GM12878 (cell line): ENCODE results near the gene GAS2L2. TPM values are rescaled to one million over a fixed set of nuclear protein-coding genes. Genes with fewer than 3 reads are reported as not detected.

Experiments
- ATAC-seq: fragments of 200-7000 bp; cut with Tn5 transposase; 3 replicates; pipeline ENCODE4 v1.9.1; 2020; ENCODE audit warnings: mild to moderate bottlenecking, moderate library complexity
- BruUV-seq: library from RNA; stranded (reverse); fragments of 400-500 nt; replicated peaks from 2 replicates; lab custom pipeline; 2021; lab: Mats Ljungman, UMichigan
- CTCF ChIA-PET: fragments of 300-600 bp; sonication (Branson Sonifier 250); formaldehyde crosslinking; extraction: SDS; loops from one replicate; lab custom pipeline; 2021; ENCODE audit warnings: inconsistent platforms; lab: Yijun Ruan, JAX
- POLR2A ChIA-PET: fragments of 350-600 bp; formaldehyde crosslinking; extraction: SDS; loops from one replicate; lab custom pipeline; 2021; ENCODE audit warnings: inconsistent platforms; lab: Charles Lee
- RAD21 ChIA-PET: fragments of 300-600 bp; sonication (Branson Sonifier 250); formaldehyde crosslinking; loops from one replicate; lab custom pipeline; 2023; ENCODE audit warnings: antibody characterized with exemption; ENCODE audit not compliant: unreplicated experiment; lab: Charles Lee
- SMC1A ChIA-PET: fragments of 300-600 bp; sonication (Branson Sonifier 250); formaldehyde crosslinking; loops from one replicate; lab custom pipeline; 2023; ENCODE audit not compliant: unreplicated experiment, uncharacterized antibody; lab: Charles Lee
- DNase-seq: peaks from one replicate; pipeline ENCODE4 v3.0.0-alpha.2; 2011; ENCODE audit warnings: low read depth, low spot score
- FAIRE-seq: peaks from 3 replicates; lab custom pipeline; 2011; peaks lifted over from hg19 to GRCh38; lab: Jason Lieb, UNC
- H2AFZ ChIP-seq: 2 replicates; pipeline ENCODE4 v1.6.0; 2011; ENCODE audit warnings: low read depth, low read length, control low read depth; ENCODE audit not compliant: control insufficient read depth
- H3K27ac ChIP-seq: 2 replicates; pipeline ENCODE4 v1.5.1; 2011; ENCODE audit warnings: control low read depth; ENCODE audit not compliant: control insufficient read depth, insufficient read depth
- H3K27me3 ChIP-seq, 2 experiments: replicated peaks in 1 of 2; 2 replicates each; pipeline versions ENCODE4 v1.6.0 to v1.6.1; 2011; ENCODE audit warnings: low read length in 1 of 2; ENCODE audit not compliant: control insufficient read depth in 2 of 2, insufficient read depth in 2 of 2
- H3K36me3 ChIP-seq, 2 experiments: 2 replicates each; pipeline ENCODE4 v1.5.1; 2011; ENCODE audit warnings: low read length in 1 of 2; ENCODE audit not compliant: control insufficient read depth in 2 of 2, insufficient read depth in 2 of 2
- H3K4me1 ChIP-seq: 2 replicates; pipeline ENCODE4 v1.6.1; 2011; ENCODE audit warnings: mild to moderate bottlenecking, low read length, moderate library complexity, mixed read lengths; ENCODE audit not compliant: control insufficient read depth, insufficient read depth
- H3K4me2 ChIP-seq: 2 replicates; pipeline ENCODE4 v1.6.0; 2011; ENCODE audit warnings: control low read depth; ENCODE audit not compliant: control insufficient read depth, insufficient read depth
- H3K4me3 ChIP-seq: fragments of 200-600 bp; sonication (generic); 2 replicates; pipeline ENCODE4 v1.5.1; 2016
- H3K79me2 ChIP-seq: 2 replicates; pipeline ENCODE4 v1.6.0; 2011; ENCODE audit warnings: low read length; ENCODE audit not compliant: control insufficient read depth, insufficient read depth
- H3K9ac ChIP-seq: 2 replicates; pipeline ENCODE4 v1.8.0; 2011; ENCODE audit warnings: low read length, control low read depth, mixed read lengths; ENCODE audit not compliant: control insufficient read depth, insufficient read depth
- H3K9me3 ChIP-seq: replicated peaks from 3 replicates; pipeline ENCODE4 v1.5.1; 2011; ENCODE audit warnings: mild to moderate bottlenecking, low read length; ENCODE audit not compliant: control insufficient read depth, insufficient read depth
- H4K20me1 ChIP-seq: 2 replicates; pipeline ENCODE4 v1.6.0; 2011; ENCODE audit not compliant: control insufficient read depth, insufficient read depth
- FOXM1 ChIP-seq: IDR thresholded peaks from 2 replicates; pipeline ENCODE4 v1.6.1; 2012; ENCODE audit warnings: low read depth, mild to moderate bottlenecking, inconsistent platforms, low read length, moderate library complexity
- GABPA ChIP-seq: IDR thresholded peaks from 2 replicates; pipeline ENCODE4 v1.6.1; 2014; ENCODE audit warnings: antibody characterized with exemption, low read depth, mild to moderate bottlenecking, inconsistent platforms
- JUND ChIP-seq: IDR thresholded peaks from 2 replicates; pipeline ENCODE4 v1.6.1; 2012; ENCODE audit warnings: low read depth, mild to moderate bottlenecking, low read length, improper control_type of control experiment, moderate library complexity
- POLR2AphosphoS5 ChIP-seq: IDR thresholded peaks from 2 replicates; pipeline ENCODE4 v1.6.1; 2011; ENCODE audit warnings: mild to moderate bottlenecking, low read length, inconsistent platforms
- PRDM15 ChIP-seq: fragments of 450-650 bp; formaldehyde crosslinking; IDR thresholded peaks from 2 replicates; pipeline ENCODE4 v1.4.0; 2020; ENCODE audit warnings: mild to moderate bottlenecking, moderate library complexity
- TBL1XR1 ChIP-seq: IDR thresholded peaks from 2 replicates; pipeline ENCODE4 v1.6.1; 2012; ENCODE audit warnings: low read depth, low read length, improper control_type of control experiment
- ZBTB11 ChIP-seq: fragments of 450-650 bp; formaldehyde crosslinking; IDR thresholded peaks from 2 replicates; pipeline ENCODE4 v1.5.0; 2022; ENCODE audit warnings: mild to moderate bottlenecking, missing genetic modification characterization
- ZNF274 ChIP-seq: IDR thresholded peaks from one replicate; pipeline ENCODE4 v1.8.0; 2011; ENCODE audit not compliant: insufficient read length, insufficient read depth
- ZNF384 ChIP-seq: IDR thresholded peaks from 2 replicates; pipeline ENCODE4 v1.6.1; 2012; ENCODE audit warnings: low read depth, mild to moderate bottlenecking, low read length, improper control_type of control experiment, borderline replicate concordance
- WGBS: methylation state at CpG from one replicate; pipeline ENCODE4 v1.1.6; 2016; ENCODE audit warnings: low lambda C conversion rate; ENCODE audit not compliant: insufficient replicate concordance, insufficient coverage; ENCODE audit errors: missing lambda C conversion rate; 5-methylcytosine and 5-hydroxymethylcytosine counted together
- in situ Hi-C: fragments of 300-500 bp; cut with MboI; formaldehyde crosslinking; loops from 9 replicates; pipeline ENCODE4 v1.14.3; 2018; ENCODE audit warnings: mixed read lengths
- intact Hi-C: fragments of 100-400 bp; cut with micrococcal nuclease; formaldehyde crosslinking; loops from one replicate; pipeline ENCODE4 v1.14.2; 2022; ENCODE audit not compliant: unreplicated experiment
- polyA plus RNA-seq, 11 experiments: library from polyadenylated mRNA; depleted of rRNA in 4 of 11; unstranded in 6 of 11; stranded (reverse) in 5 of 11; fragments of >200 nt; fragmentation: Nextera tagmentation in 4 of 11; fragmentation: Illumina TruSeq in 1 of 11; extraction: Ambion mirVana in 4 of 11; extraction: Trizol in 1 of 11; gene quantifications; 1 replicate in 1 of 11; 2 replicates in 10 of 11; pipeline versions ENCODE4 v1.2.1 to v1.2.3, GENCODE V29; 2011 to 2016; ENCODE audit warnings: inconsistent platforms in 2 of 11, missing spikeins in 2 of 11, low read depth in 1 of 11
- total RNA-seq, 4 experiments: library from RNA; depleted of rRNA in 3 of 4; stranded (reverse); fragments of >200 nt in 3 of 4; fragmentation: Illumina TruSeq in 1 of 4; extraction: Trizol in 1 of 4; gene quantifications; 2 replicates each; pipeline versions ENCODE4 v1.2.1 to v1.2.3, GENCODE V29; 2013 to 2021

GAS2L2 gene
- total and polyA plus RNA-seq, 10 of the 15 experiments (the other 5 are each of a cell fraction or from before 2014, with no cell fraction given) = 0.01 TPM; not detected in 9

- Histone ChIP-seq H3K9me3 (no peaks in the 10 kb centered on the region), H3K9ac (no peak overlapping the region), H3K79me2 (no peaks in the 10 kb centered on the region), H3K4me1 (no peaks in the 10 kb centered on the region), H3K36me3 (peaks cover 3 to 37% of the 10 kb centered on the region in 2 experiments), H3K27me3 (no peaks in the 10 kb centered on the region), H3K4me3 (no peak overlapping the region), H3K27ac (no peak overlapping the region), H3K4me2 (no peak overlapping the region), H4K20me1 (no peaks in the 10 kb centered on the region), H2AFZ (no peak overlapping the region)
- POLR2A ChIA-PET = no interaction called here
- ATAC-seq (no peak), FAIRE-seq (no peak), DNase-seq (no peak)
- RAD21 ChIA-PET = no interaction called here
- 93% methylated on average over 2 of the region's 2 CpGs for WGBS
- TF ChIP-seq GABPA = no peak
- CTCF ChIA-PET = interaction anchor here (0.7 kb wide), 1 partner anchor 102 kb away, joined by 3 read pairs; no protein-coding TSS in a partner anchor
- in situ Hi-C loops (no loop called here), intact Hi-C loops (no loop called here)
- SMC1A ChIA-PET = interaction anchor here (1.0 kb wide), 1 partner anchor 101 kb away, joined by 3 read pairs; no protein-coding TSS in a partner anchor
- BruUV-seq = no TSS peak
Observed at GRCh38 chr17:35714988-35715387, 38.1 kb downstream of the GAS2L2 start.

GRCh38 chr17:35713069-35713728 lies 39.8 kb downstream of the GAS2L2 start:
- no peaks in the 10 kb centered on the region for H4K20me1 ChIP-seq
- ATAC-seq (no peak), FAIRE-seq (no peak), DNase-seq (no peak)
- H3K79me2 ChIP-seq = no peaks in the 10 kb centered on the region
- in situ Hi-C loops = no loop called here
- H3K9ac ChIP-seq = no peak overlapping the region
- H3K27ac ChIP-seq = no peak overlapping the region
- RAD21 ChIA-PET = interaction anchor here (1.0 kb wide), 1 partner anchor 13 kb away, joined by 3 read pairs; no protein-coding TSS in a partner anchor
- intact Hi-C loops = no loop called here
- CTCF ChIA-PET = no interaction called here
- peaks cover 4 to 35% of the 10 kb centered on the region in 2 experiments for H3K36me3 ChIP-seq
- WGBS = 71% methylated on average over 7 of the region's 7 CpGs
- POLR2A ChIA-PET = no interaction called here
- no TSS peak for BruUV-seq
- no peaks in the 10 kb centered on the region; the same call in 1 of the 2 replicates for H3K4me1 ChIP-seq
- no peak overlapping the region for H2AFZ ChIP-seq
- H3K4me3 ChIP-seq = no peak overlapping the region
- SMC1A ChIA-PET = interaction anchor here (1.4 kb wide), 1 partner anchor 9 kb away, joined by 4 read pairs; no protein-coding TSS in a partner anchor
- H3K4me2 ChIP-seq = no peak overlapping the region
- no peaks in the 10 kb centered on the region for H3K27me3 ChIP-seq
- no peaks in the 10 kb centered on the region for H3K9me3 ChIP-seq
- TF ChIP-seq FOXM1 = no peak
- TF ChIP-seq ZNF274 = no peak
- TF ChIP-seq TBL1XR1 = no peak
- no peak for TF ChIP-seq JUND
- no peak for TF ChIP-seq PRDM15
- no peak for TF ChIP-seq ZBTB11 (CRISPR knock-in tag)
- TF ChIP-seq ZNF384 = no peak
- no peak for TF ChIP-seq POLR2AphosphoS5
